Kidney (tissue), 14 donors: ENCODE measurements around the gene SLC9C1. TPM values are rescaled to one million over a fixed set of nuclear protein-coding genes. Genes with fewer than 3 reads are reported as not detected.

Experiments used
- DNase-seq, 5 donors: peaks; one replicate each; pipeline ENCODE4 v3.0.0-alpha.2; 2013 to 2020
- FAIRE-seq: peaks from 2 replicates; lab custom pipeline; 2012; peaks lifted over from hg19 to GRCh38; lab: Jason Lieb, UNC
- H3K27ac ChIP-seq, 2 donors: one replicate each; pipeline ENCODE4 v1.7.0; 2013; ENCODE audit warnings: low read depth in 2 of 2, low read length in 2 of 2, inconsistent platforms in 1 of 2
- H3K27me3 ChIP-seq: one replicate; pipeline ENCODE4 v1.7.1; 2013; ENCODE audit warnings: low read length, inconsistent platforms; ENCODE audit not compliant: control insufficient read depth, insufficient read depth
- H3K36me3 ChIP-seq, 3 donors: one replicate each; pipeline versions ENCODE4 v1.7.0 to v1.7.1; 2013; ENCODE audit warnings: low read length in 3 of 3, control low read depth in 1 of 3, inconsistent platforms in 1 of 3; ENCODE audit not compliant: insufficient read depth in 3 of 3, control insufficient read depth in 2 of 3
- H3K4me1 ChIP-seq, 3 donors: one replicate each; pipeline versions ENCODE4 v1.7.0 to v1.7.1; 2013; ENCODE audit warnings: low read length in 3 of 3, inconsistent platforms in 1 of 3, low read depth in 1 of 3; ENCODE audit not compliant: control insufficient read depth in 2 of 3, insufficient read depth in 2 of 3
- H3K4me3 ChIP-seq, 3 donors: one replicate each; pipeline versions ENCODE4 v1.7.0 to v1.8.1; 2013; ENCODE audit warnings: low read length in 3 of 3, control low read depth in 1 of 3, inconsistent platforms in 1 of 3
- H3K9ac ChIP-seq, 3 donors: one replicate each; pipeline versions ENCODE4 v1.7.0 to v1.7.1; 2013; ENCODE audit warnings: low read length in 3 of 3, control low read depth in 1 of 3, inconsistent platforms in 1 of 3
- H3K9me3 ChIP-seq, 3 donors: one replicate each; pipeline versions ENCODE4 v1.7.0 to v1.7.1; 2013; ENCODE audit warnings: low read length in 3 of 3, control low read depth in 1 of 3, inconsistent platforms in 1 of 3; ENCODE audit not compliant: control insufficient read depth in 2 of 3, insufficient read depth in 1 of 3
- intact Hi-C: fragments of 100-400 bp; cut with DNase I; formaldehyde crosslinking; loops from one replicate; pipeline ENCODE4 v1.11.1; 2022
- polyA plus RNA-seq: library from polyadenylated mRNA; stranded (reverse); fragments of 350-450 nt; fragmentation: Illumina TruSeq; extraction: RNeasy Lipid Tissue Mini Kit (QIAGEN cat#74804); gene quantifications from one replicate; pipeline ENCODE4 v1.2.3, GENCODE V29; 2014; ENCODE audit warnings: low read depth, low replicate concordance; ENCODE audit not compliant: insufficient read depth
- total RNA-seq: library from RNA; stranded (reverse); fragmentation: NEBNext Ultra II Directional; extraction: Animal tissue kit (Norgen Biotek cat#: 25700); gene quantifications from one replicate; pipeline ENCODE4 v1.2.1, GENCODE V29; 2021
- TF ChIP-seq, protein P1 (sequence below): IDR thresholded peaks from 3 replicates; pipeline ENCODE4 v1.5.1; 2012; ENCODE audit warnings: mild to moderate bottlenecking, moderate library complexity, borderline replicate concordance; ENCODE audit not compliant: insufficient read depth; ENCODE audit errors: extremely low read depth
- donor health status: control.
- donor health status: control.
- donor health status: control.
- donor health status: control.
- donor health status: control.
- donor health status: DM: yes; HTN: yes; CAD: no.
- donor health status: Normal renal cell carcinoma (clear cell type).

SLC9C1 gene
- total and polyA plus RNA-seq, 2 donors from 2014 or later, result 0.09 to 1.2 TPM

- TF ChIP-seq, protein P1, sequence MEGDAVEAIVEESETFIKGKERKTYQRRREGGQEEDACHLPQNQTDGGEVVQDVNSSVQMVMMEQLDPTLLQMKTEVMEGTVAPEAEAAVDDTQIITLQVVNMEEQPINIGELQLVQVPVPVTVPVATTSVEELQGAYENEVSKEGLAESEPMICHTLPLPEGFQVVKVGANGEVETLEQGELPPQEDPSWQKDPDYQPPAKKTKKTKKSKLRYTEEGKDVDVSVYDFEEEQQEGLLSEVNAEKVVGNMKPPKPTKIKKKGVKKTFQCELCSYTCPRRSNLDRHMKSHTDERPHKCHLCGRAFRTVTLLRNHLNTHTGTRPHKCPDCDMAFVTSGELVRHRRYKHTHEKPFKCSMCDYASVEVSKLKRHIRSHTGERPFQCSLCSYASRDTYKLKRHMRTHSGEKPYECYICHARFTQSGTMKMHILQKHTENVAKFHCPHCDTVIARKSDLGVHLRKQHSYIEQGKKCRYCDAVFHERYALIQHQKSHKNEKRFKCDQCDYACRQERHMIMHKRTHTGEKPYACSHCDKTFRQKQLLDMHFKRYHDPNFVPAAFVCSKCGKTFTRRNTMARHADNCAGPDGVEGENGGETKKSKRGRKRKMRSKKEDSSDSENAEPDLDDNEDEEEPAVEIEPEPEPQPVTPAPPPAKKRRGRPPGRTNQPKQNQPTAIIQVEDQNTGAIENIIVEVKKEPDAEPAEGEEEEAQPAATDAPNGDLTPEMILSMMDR, result no peak
- Histone ChIP-seq H3K9ac (no peak overlapping the region), H3K27ac (no peak overlapping the region), H3K9me3 (no peaks in the 10 kb centered on the region), H3K4me1 (peaks cover 0 to 5% (median 2%) of the 10 kb centered on the region in 3 donors), H3K4me3 (no peak overlapping the region), H3K27me3 (no peaks in the 10 kb centered on the region), H3K36me3 (no peaks in the 10 kb centered on the region)
- intact Hi-C loops, result no loop called here
- no peak for DNase-seq
- FAIRE-seq, result no peak
Observed at GRCh38 chr3:112122870-112123269, 171.1 kb downstream of the SLC9C1 start.

DNA sequence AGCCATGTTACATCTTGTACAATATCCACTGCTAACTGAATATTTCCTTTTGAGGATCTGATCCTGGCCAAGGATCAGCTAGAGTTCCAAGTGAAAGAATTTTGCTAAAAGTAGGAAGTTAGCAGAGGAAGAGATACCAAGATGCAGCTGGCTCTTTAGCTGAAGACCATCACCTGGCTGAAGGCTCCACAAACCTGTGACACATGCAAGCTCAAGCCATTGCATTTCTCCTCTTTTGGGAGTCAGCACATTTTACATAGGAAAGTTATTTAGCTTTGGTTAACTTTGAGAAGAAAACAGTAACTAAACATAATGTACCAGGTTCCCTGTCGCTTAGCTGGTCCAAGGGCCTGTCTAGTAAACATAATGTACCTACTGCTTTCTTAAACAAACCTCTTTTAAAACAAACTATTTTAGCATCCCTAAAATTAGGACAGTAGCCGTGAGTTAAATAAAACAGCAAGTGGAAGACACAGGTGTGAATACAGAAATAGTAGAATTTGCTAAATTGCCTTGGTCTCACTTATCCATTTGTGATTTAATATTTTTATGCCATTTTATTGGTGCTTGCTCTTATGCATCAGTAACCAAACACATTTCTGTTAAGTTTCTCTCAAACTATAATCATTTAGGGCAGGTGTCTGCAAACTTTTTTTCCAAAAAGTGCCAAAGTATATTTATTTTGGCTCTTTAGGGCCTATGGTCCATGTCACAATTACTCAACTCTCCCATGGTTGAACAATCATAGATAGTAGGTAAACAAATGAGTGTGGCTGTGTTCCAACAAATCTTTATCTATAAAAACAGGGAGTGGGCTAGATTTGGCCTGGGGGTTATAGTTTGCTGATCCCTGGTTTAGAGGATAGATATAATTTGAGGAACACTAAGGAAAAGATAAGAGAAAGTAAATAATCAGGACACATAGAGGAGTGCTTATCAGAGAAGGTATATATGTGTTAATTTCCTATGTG is 172.2 kb downstream of the SLC9C1 start:
- Histone ChIP-seq H3K9ac (no peak overlapping the region), H3K9me3 (no peaks in the 10 kb centered on the region), H3K4me1 (peaks cover 0 to 7% (median 2%) of the 10 kb centered on the region in 3 donors), H3K27me3 (no peaks in the 10 kb centered on the region), H3K36me3 (no peaks in the 10 kb centered on the region), H3K27ac (no peak overlapping the region), H3K4me3 (no peak overlapping the region)
- DNase-seq (no peak), FAIRE-seq (no peak)
- TF ChIP-seq, protein P1, result no peak
- intact Hi-C loops, result no loop called here

DNA sequence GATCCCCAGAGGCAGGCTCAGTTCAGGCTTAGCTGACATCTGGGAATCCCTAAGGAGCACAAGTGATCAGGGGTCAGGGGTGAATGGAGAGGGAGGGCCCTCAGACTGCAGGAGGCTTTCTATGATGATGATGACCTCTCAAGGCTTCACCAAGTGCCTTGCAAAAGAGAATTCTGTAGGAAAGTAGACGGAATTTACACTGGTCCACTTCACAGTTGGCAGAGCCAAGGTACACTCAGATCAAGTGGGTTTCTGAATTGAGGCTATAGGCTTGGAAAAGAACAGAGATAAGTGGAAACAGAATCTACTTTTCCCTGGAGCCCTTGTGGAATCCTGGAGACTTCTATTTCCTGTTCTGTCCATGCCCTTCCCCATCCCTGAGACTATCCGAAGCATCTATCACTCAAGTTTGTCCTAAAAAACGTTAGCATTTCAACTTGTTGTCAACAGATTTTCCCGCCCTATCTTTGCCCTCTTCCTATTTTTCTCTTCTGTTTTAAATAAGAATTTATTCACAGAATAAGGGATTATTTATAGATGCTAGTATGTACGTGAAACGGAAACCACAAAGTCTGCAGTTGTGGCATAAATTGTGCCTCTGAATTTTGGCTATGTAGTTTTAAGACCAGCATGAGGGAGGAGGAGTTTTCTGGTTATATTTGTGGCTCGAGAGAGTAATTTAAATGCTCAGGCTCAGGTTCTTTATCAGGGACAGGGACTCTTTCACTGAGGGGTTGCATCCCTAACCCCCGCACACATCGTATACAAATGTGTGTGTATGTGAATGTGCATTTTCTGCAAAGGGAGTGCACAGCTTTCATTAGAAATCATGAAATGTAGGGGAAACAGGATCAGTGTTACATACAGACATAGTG is 173.8 kb downstream of the SLC9C1 start:
- Histone ChIP-seq H3K27me3 (no peaks in the 10 kb centered on the region), H3K4me3 (no peak overlapping the region), H3K4me1 (peaks cover 0 to 2% (median 0%) of the 10 kb centered on the region in 3 donors), H3K36me3 (no peaks in the 10 kb centered on the region), H3K27ac (no peak overlapping the region), H3K9me3 (no peaks in the 10 kb centered on the region), H3K9ac (no peak overlapping the region)
- DNase-seq, result no peak
- no peak for FAIRE-seq
- TF ChIP-seq, protein P1, result no peak
- intact Hi-C loops, result no loop called here
